HepG2 (cell line): ENCODE results near the gene MARF1. TPM values are rescaled to one million over a fixed set of nuclear protein-coding genes. Genes with fewer than 3 reads are reported as not detected.

Experiments
- ATAC-seq: fragments of 200-7000 bp; cut with Tn5 transposase; 3 replicates; pipeline ENCODE4 v1.9.1; 2020; ENCODE audit warnings: mild to moderate bottlenecking, moderate library complexity
- BruUV-seq: library from RNA; stranded (reverse); fragments of 400-500 nt; replicated peaks from 2 replicates; lab custom pipeline; 2021; lab: Mats Ljungman, UMichigan
- CTCF ChIA-PET: fragments of 300-600 bp; formaldehyde crosslinking; extraction: SDS; loops from one replicate; lab custom pipeline; 2021; ENCODE audit warnings: low total read pairs, inconsistent platforms, low intra/inter-chr PET ratio; lab: Yijun Ruan, JAX
- POLR2A ChIA-PET: fragments of 350-600 bp; sonication (Branson Sonifier 250); formaldehyde crosslinking; loops from one replicate; lab custom pipeline; 2020; ENCODE audit warnings: antibody characterized with exemption, inconsistent platforms; lab: Yijun Ruan, JAX
- DNase-seq: peaks from one replicate; pipeline ENCODE4 v3.0.0-alpha.2; 2015; ENCODE audit warnings: low spot score
- FAIRE-seq: peaks from 3 replicates; lab custom pipeline; 2011; peaks lifted over from hg19 to GRCh38; lab: Jason Lieb, UNC
- H2AFZ ChIP-seq: one replicate; pipeline ENCODE4 v1.6.1; 2011; ENCODE audit warnings: low read length, inconsistent platforms
- H3K27ac ChIP-seq: fragments of 300-600 bp; 3 replicates; pipeline ENCODE4 v1.8.0; 2011; ENCODE audit warnings: mixed run types, mild to moderate bottlenecking, mixed read lengths, low read length, inconsistent platforms; ENCODE audit not compliant: insufficient read depth; ENCODE audit errors: extremely low read length
- H3K27me3 ChIP-seq, 2 experiments: fragments of 200-600 bp in 1 of 2; 2 replicates in 1 of 2; 3 replicates in 1 of 2; pipeline versions ENCODE4 v1.6.0 to v1.8.0; 2011; ENCODE audit warnings: low read length in 2 of 2, mild to moderate bottlenecking in 2 of 2, moderate library complexity in 2 of 2, inconsistent platforms in 1 of 2; ENCODE audit not compliant: insufficient read depth in 2 of 2, control insufficient read depth in 1 of 2
- H3K36me3 ChIP-seq, 2 experiments: fragments of 200-600 bp in 1 of 2; replicated peaks in 1 of 2; 2 replicates in 1 of 2; 3 replicates in 1 of 2; pipeline versions ENCODE4 v1.5.1 to v1.8.0; 2011; ENCODE audit warnings: low read length in 2 of 2, inconsistent platforms in 1 of 2; ENCODE audit not compliant: insufficient read depth in 2 of 2, control insufficient read depth in 1 of 2
- H3K4me1 ChIP-seq: 2 replicates; pipeline ENCODE4 v1.5.1; 2012; ENCODE audit warnings: low read length, inconsistent platforms; ENCODE audit not compliant: insufficient read depth
- H3K4me2 ChIP-seq: 2 replicates; pipeline ENCODE4 v1.6.0; 2011; ENCODE audit warnings: low read depth, low read length, inconsistent platforms
- H3K4me3 ChIP-seq, 3 experiments: fragments of 200-600 bp in 1 of 3; sonication (generic), shearing (Covaris generic) in 1 of 3; replicated peaks in 1 of 3; 2 replicates each; pipeline ENCODE4 v1.5.1; 2011 to 2016; ENCODE audit warnings: low read length in 3 of 3, inconsistent platforms in 2 of 3, low read depth in 2 of 3, mild to moderate bottlenecking in 2 of 3, control low read depth in 1 of 3, mixed read lengths in 1 of 3; ENCODE audit not compliant: insufficient read depth in 1 of 3
- H3K79me2 ChIP-seq: one replicate; pipeline ENCODE4 v1.6.1; 2011; ENCODE audit warnings: low read length, inconsistent platforms; ENCODE audit not compliant: insufficient read depth
- H3K9ac ChIP-seq: 2 replicates; pipeline ENCODE4 v1.6.0; 2011; ENCODE audit warnings: mild to moderate bottlenecking, low read depth, low read length, inconsistent platforms; ENCODE audit not compliant: insufficient read depth
- H3K9me3 ChIP-seq: 2 replicates; pipeline ENCODE4 v1.5.1; 2012; ENCODE audit warnings: mild to moderate bottlenecking, low read length
- H4K20me1 ChIP-seq: 2 replicates; pipeline ENCODE4 v1.6.0; 2011; ENCODE audit warnings: inconsistent platforms, mild to moderate bottlenecking, low read length, moderate library complexity; ENCODE audit not compliant: insufficient read depth
- ATF1 ChIP-seq: IDR thresholded peaks from 2 replicates; pipeline ENCODE4 v1.6.1; 2016; ENCODE audit warnings: mild to moderate bottlenecking, control low read depth
- E2F5 ChIP-seq: sonication (generic); formaldehyde crosslinking; conservative IDR thresholded peaks from 2 replicates; pipeline ENCODE4 v1.4.0; 2020; ENCODE audit warnings: missing genetic modification reagents
- EEA1 ChIP-seq: sonication (generic); formaldehyde crosslinking; IDR thresholded peaks from 2 replicates; pipeline ENCODE4 v1.5.1; 2020; ENCODE audit warnings: mild to moderate bottlenecking, missing genetic modification reagents, borderline replicate concordance
- HNRNPLL ChIP-seq: fragments of 200-400 bp; formaldehyde crosslinking; IDR thresholded peaks from 2 replicates; pipeline ENCODE4 v1.6.1; 2017; ENCODE audit warnings: mild to moderate bottlenecking, low read depth, low read length; ENCODE audit not compliant: poor library complexity, severe bottlenecking
- NBN ChIP-seq: fragments of 450-650 bp; conservative IDR thresholded peaks from 2 replicates; pipeline ENCODE4 v1.6.1; 2017
- NFIC ChIP-seq: IDR thresholded peaks from 2 replicates; pipeline ENCODE4 v1.6.1; 2012; ENCODE audit warnings: mild to moderate bottlenecking, low read length, inconsistent platforms
- RBFOX2 ChIP-seq: fragments of 200-400 bp; formaldehyde crosslinking; IDR thresholded peaks from 2 replicates; pipeline ENCODE4 v1.6.1; 2017; ENCODE audit warnings: low read depth, mild to moderate bottlenecking, low read length
- SATB2 ChIP-seq: sonication (generic); formaldehyde crosslinking; IDR thresholded peaks from 2 replicates; pipeline ENCODE4 v1.5.0; 2020; ENCODE audit warnings: missing genetic modification reagents
- SYNCRIP ChIP-seq: fragments of 200-400 bp; formaldehyde crosslinking; IDR thresholded peaks from 2 replicates; pipeline ENCODE4 v1.6.1; 2018; ENCODE audit warnings: mild to moderate bottlenecking, low read depth, low read length; ENCODE audit not compliant: insufficient read depth
- TBP ChIP-seq: sonication (generic); formaldehyde crosslinking; IDR thresholded peaks from 2 replicates; pipeline ENCODE4 v1.5.0; 2020; ENCODE audit warnings: missing genetic modification reagents
- TIGD3 ChIP-seq: sonication (generic); formaldehyde crosslinking; IDR thresholded peaks from 2 replicates; pipeline ENCODE4 v1.5.1; 2020; ENCODE audit warnings: mild to moderate bottlenecking, missing genetic modification reagents, borderline replicate concordance
- ZNF10 ChIP-seq: sonication (generic); formaldehyde crosslinking; IDR thresholded peaks from 2 replicates; pipeline ENCODE4 v1.4.0; 2020; ENCODE audit warnings: mild to moderate bottlenecking, low read depth, missing genetic modification reagents, borderline replicate concordance
- ZNF224 ChIP-seq: sonication (generic); formaldehyde crosslinking; IDR thresholded peaks from 2 replicates; pipeline ENCODE4 v1.5.0; 2020; ENCODE audit warnings: mild to moderate bottlenecking, missing genetic modification reagents
- ZNF234 ChIP-seq: sonication (generic); formaldehyde crosslinking; conservative IDR thresholded peaks from 2 replicates; pipeline ENCODE4 v1.5.1; 2020; ENCODE audit warnings: mild to moderate bottlenecking, missing genetic modification reagents
- ZNF44 ChIP-seq: sonication (generic); formaldehyde crosslinking; IDR thresholded peaks from 2 replicates; pipeline ENCODE4 v1.5.1; 2020; ENCODE audit warnings: mild to moderate bottlenecking, missing genetic modification reagents
- ZNF552 ChIP-seq: sonication (generic); formaldehyde crosslinking; IDR thresholded peaks from 2 replicates; pipeline ENCODE4 v1.9.0; 2022; ENCODE audit warnings: missing genetic modification reagents, mild to moderate bottlenecking, borderline replicate concordance
- ZNF768 ChIP-seq: sonication (generic); formaldehyde crosslinking; IDR thresholded peaks from 2 replicates; pipeline ENCODE4 v1.4.0; 2020; ENCODE audit warnings: missing genetic modification reagents
- ZNF780A ChIP-seq: sonication (generic); formaldehyde crosslinking; IDR thresholded peaks from 2 replicates; pipeline ENCODE4 v1.8.0; 2022; ENCODE audit warnings: mild to moderate bottlenecking, missing genetic modification reagents, moderate library complexity
- WGBS: methylation state at CpG from one replicate; pipeline ENCODE4 v1.1.6; 2017; ENCODE audit warnings: low lambda C conversion rate; 5-methylcytosine and 5-hydroxymethylcytosine counted together
- in situ Hi-C: cut with HindIII; loops from 2 replicates; pipeline ENCODE4 v1.10.0; 2017; ENCODE audit warnings: low pct_unique_long_range_greater_than_20kb; ENCODE audit not compliant: extremely low pct_ligation_motif_present
- intact Hi-C: fragments of 100-400 bp; cut with micrococcal nuclease; formaldehyde crosslinking; loops from one replicate; pipeline ENCODE4 v1.10.0; 2022; ENCODE audit not compliant: unreplicated experiment
- polyA plus RNA-seq, 8 experiments: library from polyadenylated mRNA; depleted of rRNA in 3 of 8; stranded (reverse) in 7 of 8; unstranded in 1 of 8; fragments of >200 nt; fragmentation: Illumina TruSeq in 4 of 8; extraction: Trizol in 4 of 8; gene quantifications; 2 replicates each; pipeline versions ENCODE4 v1.2.1 to v1.2.3, GENCODE V29; 2011 to 2016; ENCODE audit warnings: low read depth in 4 of 8, missing spikeins in 1 of 8, mixed read lengths in 1 of 8; ENCODE audit not compliant: insufficient read depth in 1 of 8
- total RNA-seq, 5 experiments: library from RNA; depleted of rRNA; stranded (reverse); fragments of >200 nt; fragmentation: Illumina TruSeq; extraction: Trizol; gene quantifications; 2 replicates each; pipeline ENCODE4 v1.2.3, GENCODE V29; 2016; ENCODE audit warnings: low read depth in 1 of 5
- TF ChIP-seq, protein P1 (sequence below): sonication (generic); formaldehyde crosslinking; conservative IDR thresholded peaks from 2 replicates; pipeline ENCODE4 v1.4.0; 2020; ENCODE audit warnings: missing genetic modification reagents
- TF ChIP-seq, protein P2 (sequence below): sonication (generic); formaldehyde crosslinking; IDR thresholded peaks from 2 replicates; pipeline ENCODE4 v1.5.0; 2020; ENCODE audit warnings: mild to moderate bottlenecking, missing genetic modification reagents

Gene MARF1
- total and polyA plus RNA-seq, 2 of the 13 experiments (the other 11 are each of a cell fraction or from before 2014, with no cell fraction given): 8.7 to 20.7 TPM

DNA sequence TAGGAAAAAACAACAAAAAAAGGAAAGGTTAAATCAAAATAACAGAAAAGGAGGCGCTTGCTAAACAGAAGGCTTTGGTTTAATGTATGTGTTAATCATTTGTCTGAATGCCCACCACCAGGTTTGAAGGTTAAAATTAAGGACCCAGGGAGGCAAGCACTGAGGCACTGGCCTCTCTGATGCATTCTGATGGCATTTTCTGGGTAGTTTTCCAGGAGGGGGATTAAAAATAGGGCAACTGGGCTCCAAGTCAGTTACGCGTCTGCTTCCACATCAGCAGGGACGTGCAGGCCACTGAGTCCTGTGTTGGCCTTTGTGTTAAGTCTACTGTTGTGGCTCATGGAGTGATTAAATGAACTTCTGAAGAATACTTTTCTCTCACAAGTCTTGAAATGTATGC, 26.9 kb downstream of the MARF1 start:
- no peaks in the 10 kb centered on the region for H4K20me1 ChIP-seq
- no peak overlapping the region for H3K9ac ChIP-seq
- FAIRE-seq (no peak), DNase-seq (no peak), ATAC-seq (peak; percentile 10; the same call in 1 of the 3 replicates)
- CTCF ChIA-PET: no interaction called here
- POLR2A ChIA-PET: interaction anchor here (0.8 to 3.0 kb wide), 6 partner anchors 10 to 57 kb away, joined by 3 to 23 read pairs (median 4); partner anchors contain the start of gene MARF1
- H3K27me3 ChIP-seq: no peaks in the 10 kb centered on the region
- no peaks in the 10 kb centered on the region for H3K9me3 ChIP-seq
- peak overlapping the region; percentile 69 for H3K27ac ChIP-seq
- BruUV-seq: no TSS peak
- H3K4me1 ChIP-seq: peaks cover 48% of the 10 kb centered on the region
- intact Hi-C loops (no loop called here), in situ Hi-C loops (no loop called here)
- H3K4me3 ChIP-seq: no peak overlapping the region
- H3K79me2 ChIP-seq: no peaks in the 10 kb centered on the region
- peak overlapping the region; percentile 41 for H3K4me2 ChIP-seq
- WGBS: 97% methylated on average over 4 of the region's 4 CpGs
- peaks cover 36 to 69% of the 10 kb centered on the region in 2 experiments for H3K36me3 ChIP-seq
- H2AFZ ChIP-seq: no peak overlapping the region
- no peak for TF ChIP-seq RBFOX2
- TF ChIP-seq, protein P1, sequence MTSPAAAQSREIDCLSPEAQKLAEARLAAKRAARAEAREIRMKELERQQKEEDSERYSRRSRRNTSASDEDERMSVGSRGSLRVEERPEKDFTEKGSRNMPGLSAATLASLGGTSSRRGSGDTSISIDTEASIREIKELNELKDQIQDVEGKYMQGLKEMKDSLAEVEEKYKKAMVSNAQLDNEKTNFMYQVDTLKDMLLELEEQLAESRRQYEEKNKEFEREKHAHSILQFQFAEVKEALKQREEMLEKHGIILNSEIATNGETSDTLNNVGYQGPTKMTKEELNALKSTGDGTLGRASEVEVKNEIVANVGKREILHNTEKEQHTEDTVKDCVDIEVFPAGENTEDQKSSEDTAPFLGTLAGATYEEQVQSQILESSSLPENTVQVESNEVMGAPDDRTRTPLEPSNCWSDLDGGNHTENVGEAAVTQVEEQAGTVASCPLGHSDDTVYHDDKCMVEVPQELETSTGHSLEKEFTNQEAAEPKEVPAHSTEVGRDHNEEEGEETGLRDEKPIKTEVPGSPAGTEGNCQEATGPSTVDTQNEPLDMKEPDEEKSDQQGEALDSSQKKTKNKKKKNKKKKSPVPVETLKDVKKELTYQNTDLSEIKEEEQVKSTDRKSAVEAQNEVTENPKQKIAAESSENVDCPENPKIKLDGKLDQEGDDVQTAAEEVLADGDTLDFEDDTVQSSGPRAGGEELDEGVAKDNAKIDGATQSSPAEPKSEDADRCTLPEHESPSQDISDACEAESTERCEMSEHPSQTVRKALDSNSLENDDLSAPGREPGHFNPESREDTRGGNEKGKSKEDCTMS: no peak
- no peak for TF ChIP-seq ZNF44 (CRISPR knock-in tag)
- no peak for TF ChIP-seq ZNF552 (CRISPR knock-in tag)
- TF ChIP-seq ZNF224 (CRISPR knock-in tag): no peak
- no peak for TF ChIP-seq ZNF780A (CRISPR knock-in tag)
- no peak for TF ChIP-seq ZNF768 (CRISPR knock-in tag)
- TF ChIP-seq SATB2 (CRISPR knock-in tag): no peak
- no peak for TF ChIP-seq SYNCRIP
- TF ChIP-seq, protein P2, sequence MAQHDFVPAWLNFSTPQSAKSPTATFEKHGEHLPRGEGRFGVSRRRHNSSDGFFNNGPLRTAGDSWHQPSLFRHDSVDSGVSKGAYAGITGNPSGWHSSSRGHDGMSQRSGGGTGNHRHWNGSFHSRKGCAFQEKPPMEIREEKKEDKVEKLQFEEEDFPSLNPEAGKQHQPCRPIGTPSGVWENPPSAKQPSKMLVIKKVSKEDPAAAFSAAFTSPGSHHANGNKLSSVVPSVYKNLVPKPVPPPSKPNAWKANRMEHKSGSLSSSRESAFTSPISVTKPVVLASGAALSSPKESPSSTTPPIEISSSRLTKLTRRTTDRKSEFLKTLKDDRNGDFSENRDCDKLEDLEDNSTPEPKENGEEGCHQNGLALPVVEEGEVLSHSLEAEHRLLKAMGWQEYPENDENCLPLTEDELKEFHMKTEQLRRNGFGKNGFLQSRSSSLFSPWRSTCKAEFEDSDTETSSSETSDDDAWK (CRISPR knock-in tag): no peak
- no peak for TF ChIP-seq EEA1 (CRISPR knock-in tag)
- no peak for TF ChIP-seq HNRNPLL
- no peak for TF ChIP-seq TBP
- no peak for TF ChIP-seq E2F5
- TF ChIP-seq NBN: no peak
- TF ChIP-seq NFIC: 0 out of 2 replicates have a peak, but pooled peaks have one; percentile 1
- no peak for TF ChIP-seq ATF1
- TF ChIP-seq ZNF10 (CRISPR knock-in tag): no peak
- no peak for TF ChIP-seq ZNF234
- TF ChIP-seq TIGD3 (CRISPR knock-in tag): no peak
